Heart right ventricle (tissue), 16 donors: Measurements from ENCODE around the gene ZNF444. TPM values are rescaled to one million over a fixed set of nuclear protein-coding genes. Genes with fewer than 3 reads are reported as not detected.

Experiments
- ATAC-seq, 8 donors: fragments of 200-7000 bp; cut with Tn5 transposase; one replicate each; pipeline ENCODE4 v1.9.1; 2020; ENCODE audit warnings: mild to moderate bottlenecking in 8 of 8, moderate library complexity in 8 of 8, moderate number of reproducible peaks in 1 of 8
- DNase-seq, 2 donors: peaks; one replicate each; pipeline ENCODE4 v3.0.0-alpha.2; 2020
- H3K27ac ChIP-seq, 10 donors: fragments of 200-600 bp; sonication (generic) in 2 of 10; one replicate each; pipeline versions ENCODE4 v1.5.0 to v1.8.0; 2020 to 2022; ENCODE audit warnings: mild to moderate bottlenecking in 3 of 10
- H3K27me3 ChIP-seq, 7 donors: fragments of 200-600 bp; one replicate each; pipeline ENCODE4 v1.8.0; 2021 to 2022; ENCODE audit warnings: mild to moderate bottlenecking in 2 of 7
- H3K36me3 ChIP-seq, 9 donors: fragments of 200-600 bp; sonication (generic) in 1 of 9; one replicate each; pipeline versions ENCODE4 v1.5.0 to v1.8.0; 2020 to 2022; ENCODE audit warnings: mild to moderate bottlenecking in 2 of 9
- H3K4me1 ChIP-seq, 9 donors: fragments of 200-600 bp; sonication (generic) in 1 of 9; one replicate each; pipeline versions ENCODE4 v1.5.0 to v1.8.0; 2020 to 2022; ENCODE audit warnings: mild to moderate bottlenecking in 4 of 9
- H3K4me3 ChIP-seq, 10 donors: fragments of 200-600 bp; sonication (generic) in 2 of 10; one replicate each; pipeline versions ENCODE4 v1.5.0 to v1.8.0; 2020 to 2022; ENCODE audit warnings: mild to moderate bottlenecking in 7 of 10, moderate library complexity in 2 of 10
- H3K9me3 ChIP-seq, 11 donors: fragments of 200-600 bp in 10 of 11; sonication (generic) in 2 of 11; one replicate each; pipeline versions ENCODE4 v1.5.0 to v1.8.0; 2013 to 2022; ENCODE audit warnings: mild to moderate bottlenecking in 2 of 11, control low read depth in 1 of 11, moderate library complexity in 1 of 11
- WGBS, 2 donors: extraction: QIAGEN DNeasy Blood & Tissue Kit; methylation state at CpG; one replicate each; pipeline ENCODE4 v1.1.7; 2013; ENCODE audit warnings: inconsistent platforms in 1 of 2; 5-methylcytosine and 5-hydroxymethylcytosine counted together
- intact Hi-C, 10 donors: fragments of 100-400 bp; cut with DNase I; formaldehyde crosslinking; loops; one replicate each; pipeline versions ENCODE4 v1.11.1 to v1.14.2; 2022
- polyA plus RNA-seq, 2 donors: library from polyadenylated mRNA; stranded (reverse); fragments of 200-250 nt; gene quantifications; one replicate each; pipeline ENCODE4 v1.2.3, GENCODE V29; 2013
- total RNA-seq, 10 donors: library from RNA; stranded (reverse); fragmentation: NEBNext Ultra II Directional in 3 of 10; extraction: Animal tissue kit (Norgen Biotek cat#: 25700) in 3 of 10; gene quantifications; one replicate each; pipeline versions ENCODE4 v1.2.1 to v1.2.4, GENCODE V29; 2021 to 2023
- TF ChIP-seq, protein P1 (sequence below), 9 donors: fragments of 200-600 bp; sonication (generic) in 2 of 9; IDR thresholded peaks; one replicate each; pipeline versions ENCODE4 v1.5.0 to v1.8.0; 2021 to 2022; ENCODE audit warnings: antibody characterized with exemption in 9 of 9, mild to moderate bottlenecking in 5 of 9, moderate library complexity in 1 of 9
- donor health status: Arrhythmogenic right ventricular cardiomyopathy.
- donor health status: ischemic (EF 13 %, LVEDD 7.1; RV severe dilation, severe dysfunction).
- donor health status: healthy with polysubstance abuse.
- donor health status: DM: no; HTN: yes; CAD: no.
- donor health status: DM: no; HTN: no; CAD: no.
- donor health status: ischemic (EF 25% LVEDD 6.9; RV normal size, moderate dysfunction).
- donor health status: ischemic (EF 25% LVEDD 5.7; RV mildly dilated, moderate dysfunction).
- donor health status: healthy.
- donor health status: DM: yes; HTN: yes; CAD: no.
- donor health status: Ischemic cardiomyopathy.
- donor health status: ischemic (EF 35%, LVEDD 5.7; RV mildly dilated, moderate dysfunction).
- donor health status: nonischemic (EF 11% LVEDD 7.7; RV severe dilation, severe dysfunction).
- donor health status: DM: yes; HTN: yes; CAD: no.
- donor health status: PGD.
- donor health status: ischemic (EF 29% LVEDD 5.4; RV normal size, mild dysfunction).
- donor health status: nonischemic (EF 23%, LVEDD 6.1; RV moderate dilation, normal function).

Gene ZNF444
- total and polyA plus RNA-seq, 12 donors = 15.1 to 25.6 (median 22.4) TPM

- no peak overlapping the region for H3K27ac ChIP-seq
- no peaks in the 10 kb centered on the region for H3K9me3 ChIP-seq
- H3K4me1 ChIP-seq = peaks cover 3 to 41% (median 22%) of the 10 kb centered on the region in 9 donors
- TF ChIP-seq, protein P1, sequence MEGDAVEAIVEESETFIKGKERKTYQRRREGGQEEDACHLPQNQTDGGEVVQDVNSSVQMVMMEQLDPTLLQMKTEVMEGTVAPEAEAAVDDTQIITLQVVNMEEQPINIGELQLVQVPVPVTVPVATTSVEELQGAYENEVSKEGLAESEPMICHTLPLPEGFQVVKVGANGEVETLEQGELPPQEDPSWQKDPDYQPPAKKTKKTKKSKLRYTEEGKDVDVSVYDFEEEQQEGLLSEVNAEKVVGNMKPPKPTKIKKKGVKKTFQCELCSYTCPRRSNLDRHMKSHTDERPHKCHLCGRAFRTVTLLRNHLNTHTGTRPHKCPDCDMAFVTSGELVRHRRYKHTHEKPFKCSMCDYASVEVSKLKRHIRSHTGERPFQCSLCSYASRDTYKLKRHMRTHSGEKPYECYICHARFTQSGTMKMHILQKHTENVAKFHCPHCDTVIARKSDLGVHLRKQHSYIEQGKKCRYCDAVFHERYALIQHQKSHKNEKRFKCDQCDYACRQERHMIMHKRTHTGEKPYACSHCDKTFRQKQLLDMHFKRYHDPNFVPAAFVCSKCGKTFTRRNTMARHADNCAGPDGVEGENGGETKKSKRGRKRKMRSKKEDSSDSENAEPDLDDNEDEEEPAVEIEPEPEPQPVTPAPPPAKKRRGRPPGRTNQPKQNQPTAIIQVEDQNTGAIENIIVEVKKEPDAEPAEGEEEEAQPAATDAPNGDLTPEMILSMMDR (IDR thresholded peaks at IDR 0.05) = no peak
- ATAC-seq = no peak
- no peaks in the 10 kb centered on the region for H3K27me3 ChIP-seq
- WGBS, 2 donors = 91 to 92% methylated on average over 34 of the region's 34 CpGs
- H3K4me3 ChIP-seq = no peak overlapping the region
- DNase-seq = peak in 1 of 2 donors; percentile 5
- H3K36me3 ChIP-seq = peaks cover 0 to 62% (median 9%) of the 10 kb centered on the region in 9 donors
- intact Hi-C loops = loop anchor here in 1 of 10 donors (10.0 kb wide), 1 partner anchor 53 kb away; no protein-coding TSS in a partner anchor
These were observed 39.1 kb upstream of the ZNF444 start for GRCh38 chr19:56101746-56102535.

GRCh38 chr19:56103027-56103614 lies 38.0 kb upstream of the ZNF444 start:
- Histone ChIP-seq H3K27me3 (no peaks in the 10 kb centered on the region), H3K4me1 (peaks cover 4 to 40% (median 25%) of the 10 kb centered on the region in 9 donors), H3K9me3 (no peaks in the 10 kb centered on the region), H3K36me3 (peaks cover 0 to 52% (median 9%) of the 10 kb centered on the region in 9 donors), H3K27ac (no peak overlapping the region), H3K4me3 (no peak overlapping the region)
- intact Hi-C loops = loop anchor here in 1 of 10 donors (10.0 kb wide), 1 partner anchor 52 kb away; no protein-coding TSS in a partner anchor
- TF ChIP-seq, protein P1 (IDR thresholded peaks at IDR 0.05) = no peak
- 74 to 75% methylated on average over 20 of the region's 20 CpGs for WGBS, 2 donors
- ATAC-seq (no peak), DNase-seq (peak in 1 of 2 donors; percentile 9)

DNA sequence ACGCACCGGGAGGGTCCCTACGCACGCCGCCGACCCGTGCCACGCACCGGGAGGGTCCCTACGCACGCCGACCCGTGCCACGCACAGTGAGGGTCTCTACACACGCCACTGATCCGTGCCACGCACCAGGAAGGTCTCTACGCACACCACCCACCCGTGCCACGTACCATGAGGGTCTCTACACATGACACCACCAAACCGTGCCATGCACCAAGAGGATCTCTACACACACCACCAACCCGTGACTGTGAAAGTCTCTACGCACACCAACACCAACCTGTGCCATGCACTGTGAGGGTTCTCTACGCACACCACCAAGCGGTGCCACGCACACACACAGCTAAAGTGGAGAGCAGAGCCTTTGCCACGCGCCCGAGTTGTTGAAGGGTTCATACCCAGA lies 36.7 kb upstream of the ZNF444 start:
- intact Hi-C loops = loop anchor here in 1 of 10 donors (10.0 kb wide), 1 partner anchor 50 kb away; no protein-coding TSS in a partner anchor
- H3K27ac ChIP-seq = peak overlapping the region in 1 of 10 donors; percentile 23
- H3K4me3 ChIP-seq = no peak overlapping the region

More for the DNA sequence above, 36.7 kb upstream of the ZNF444 start:
- no peaks in the 10 kb centered on the region for H3K27me3 ChIP-seq
- no peaks in the 10 kb centered on the region for H3K9me3 ChIP-seq
- peaks cover 14 to 53% (median 37%) of the 10 kb centered on the region in 9 donors for H3K4me1 ChIP-seq
- TF ChIP-seq, protein P1 (IDR thresholded peaks at IDR 0.05) = no peak
- peaks cover 0 to 43% (median 9%) of the 10 kb centered on the region in 9 donors for H3K36me3 ChIP-seq
- ATAC-seq (no peak), DNase-seq (peak in 1 of 2 donors; percentile 7)
- 97 to 98% methylated on average over 27 to 29 of the region's 29 CpGs for WGBS, 2 donors
